GM18870 (cell line): ENCODE measurements around the gene FBLN5.

Experiments used
- ATAC-seq: cut with Tn5 transposase; IDR thresholded peaks from one replicate; pipeline ENCODE4 v1.9.1; 2021; ENCODE audit warnings: moderate library complexity; ENCODE audit not compliant: unreplicated experiment

The FBLN5 gene

GRCh38 chr14:91835197-91835919 is 112.1 kb downstream of the FBLN5 start:
- no peak for ATAC-seq

GRCh38 chr14:91834571-91834970 is 112.9 kb downstream of the FBLN5 start:
- no peak for ATAC-seq

GRCh38 chr14:91831337-91831736 is 116.2 kb downstream of the FBLN5 start:
- ATAC-seq: no peak

- ATAC-seq: peak; percentile 85
Measured at GRCh38 chr14:91830777-91831176, 116.7 kb downstream of the FBLN5 start.

- ATAC-seq: no peak
Measured at GRCh38 chr14:91829511-91829910, 118.0 kb downstream of the FBLN5 start.

GRCh38 chr14:91827746-91828145 is 119.7 kb downstream of the FBLN5 start:
- ATAC-seq: no peak
